Endothelial cell of umbilical vein (primary cell): ENCODE data around the gene ODAD3. TPM values are rescaled to one million over a fixed set of nuclear protein-coding genes. Genes with fewer than 3 reads are reported as not detected.

Experiments used
- BruUV-seq: library from RNA; stranded (reverse); fragments of 400-500 nt; replicated peaks from 2 replicates; lab custom pipeline; 2021; lab: Mats Ljungman, UMichigan
- CTCF ChIA-PET: fragments of 300-600, 350-600 bp; sonication (Branson Sonifier 250); formaldehyde crosslinking; loops from one replicate; lab custom pipeline; 2021; ENCODE audit warnings: antibody characterized with exemption, inconsistent platforms; lab: Charles Lee
- POLR2A ChIA-PET: fragments of 300-600, 350-600 bp; sonication (Branson Sonifier 250); formaldehyde crosslinking; loops from one replicate; lab custom pipeline; 2021; ENCODE audit warnings: antibody characterized with exemption, inconsistent platforms; lab: Charles Lee
- DNase-seq: peaks from one replicate; pipeline ENCODE4 v3.0.0-alpha.2; 2011; ENCODE audit warnings: low read depth, low spot score
- FAIRE-seq: peaks from 2 replicates; lab custom pipeline; 2011; peaks lifted over from hg19 to GRCh38; lab: Jason Lieb, UNC
- H2AFZ ChIP-seq: 2 replicates; pipeline ENCODE4 v1.6.0; 2012; ENCODE audit warnings: low read depth, low read length, control low read depth, inconsistent platforms
- H3K27ac ChIP-seq: 2 replicates; pipeline ENCODE4 v1.5.1; 2011; ENCODE audit warnings: low read depth, mild to moderate bottlenecking, control low read depth, low read length, moderate library complexity; ENCODE audit not compliant: insufficient read depth
- H3K27me3 ChIP-seq, 2 experiments: 2 replicates each; pipeline versions ENCODE4 v1.6.0 to v1.6.1; 2011; ENCODE audit warnings: low read length in 2 of 2, mixed read lengths in 1 of 2; ENCODE audit not compliant: control insufficient read depth in 2 of 2, insufficient read depth in 2 of 2
- H3K36me3 ChIP-seq, 2 experiments: 2 replicates in 1 of 2; 3 replicates in 1 of 2; pipeline ENCODE4 v1.5.1; 2011; ENCODE audit warnings: low read length in 2 of 2, mild to moderate bottlenecking in 1 of 2, moderate library complexity in 1 of 2; ENCODE audit not compliant: control insufficient read depth in 2 of 2, insufficient read depth in 2 of 2; ENCODE audit errors: extremely low read depth in 1 of 2
- H3K4me1 ChIP-seq: 3 replicates; pipeline ENCODE4 v1.5.1; 2011; ENCODE audit warnings: mild to moderate bottlenecking, low read length; ENCODE audit not compliant: control insufficient read depth, insufficient read depth; ENCODE audit errors: extremely low read depth
- H3K4me2 ChIP-seq: 2 replicates; pipeline ENCODE4 v1.6.1; 2011; ENCODE audit warnings: low read length, control low read depth, mixed read lengths; ENCODE audit not compliant: insufficient read depth
- H3K4me3 ChIP-seq, 3 experiments: fragments of 200-600 bp in 1 of 3; sonication (generic), shearing (Covaris generic) in 1 of 3; replicated peaks in 1 of 3; 2 replicates each; pipeline ENCODE4 v1.5.1; 2011 to 2016; ENCODE audit warnings: control low read depth in 3 of 3, low read length in 3 of 3, mild to moderate bottlenecking in 2 of 3, inconsistent platforms in 1 of 3, low read depth in 1 of 3, moderate library complexity in 1 of 3; ENCODE audit not compliant: insufficient read depth in 1 of 3
- H3K79me2 ChIP-seq: 2 replicates; pipeline ENCODE4 v1.6.0; 2012; ENCODE audit warnings: low read length, inconsistent platforms; ENCODE audit not compliant: control insufficient read depth, insufficient read depth
- H3K9ac ChIP-seq: replicated peaks from 2 replicates; pipeline ENCODE3; 2011; ENCODE audit warnings: low read length, control low read depth; ENCODE audit not compliant: insufficient read depth; ENCODE audit errors: extremely low read depth
- H3K9me1 ChIP-seq: replicated peaks from 3 replicates; pipeline ENCODE4 v1.6.0; 2011; ENCODE audit warnings: mild to moderate bottlenecking, low read length; ENCODE audit not compliant: control insufficient read depth, insufficient read depth; ENCODE audit errors: extremely low read depth
- H3K9me3 ChIP-seq: replicated peaks from 2 replicates; pipeline ENCODE4 v1.5.1; 2012; ENCODE audit warnings: low read length, inconsistent platforms; ENCODE audit not compliant: control insufficient read depth, insufficient read depth
- H4K20me1 ChIP-seq: replicated peaks from 2 replicates; pipeline ENCODE3; 2011; ENCODE audit warnings: mild to moderate bottlenecking, low read length; ENCODE audit not compliant: control insufficient read depth, insufficient read depth; ENCODE audit errors: extremely low read depth
- EZH2 ChIP-seq: IDR thresholded peaks from 2 replicates; pipeline ENCODE4 v1.6.1; 2012; ENCODE audit warnings: borderline replicate concordance, low read depth, mild to moderate bottlenecking, moderate library complexity, low read length, inconsistent platforms; ENCODE audit not compliant: severe bottlenecking
- FOS ChIP-seq: IDR thresholded peaks from 2 replicates; pipeline ENCODE4 v1.6.1; 2011; ENCODE audit warnings: mild to moderate bottlenecking, low read length, moderate library complexity, borderline replicate concordance; ENCODE audit not compliant: insufficient read depth
- GATA2 ChIP-seq: IDR thresholded peaks from 2 replicates; pipeline ENCODE4 v1.7.0; 2011; ENCODE audit warnings: low read depth, mild to moderate bottlenecking, moderate library complexity, mixed read lengths, low read length; ENCODE audit not compliant: insufficient read length, insufficient read depth
- JUN ChIP-seq: IDR thresholded peaks from 2 replicates; pipeline ENCODE4 v1.6.1; 2011; ENCODE audit warnings: borderline replicate concordance, low read depth; ENCODE audit not compliant: insufficient read length, insufficient read depth
- MYC ChIP-seq: IDR thresholded peaks from one replicate; pipeline ENCODE4 v1.6.1; 2011; ENCODE audit warnings: mild to moderate bottlenecking, low read depth, low read length
- POLR2A ChIP-seq: IDR thresholded peaks from 2 replicates; pipeline ENCODE4 v1.6.1; 2012; ENCODE audit warnings: low read depth, mild to moderate bottlenecking, control low read depth, low read length
- POLR2AphosphoS5 ChIP-seq: IDR thresholded peaks from 2 replicates; pipeline ENCODE4 v1.6.1; 2012; ENCODE audit warnings: low read depth, mild to moderate bottlenecking, control low read depth, low read length, moderate library complexity; ENCODE audit not compliant: insufficient read depth
- dilution Hi-C: fragments of 300-500 bp; cut with MboI; formaldehyde crosslinking; loops from one replicate; pipeline ENCODE4 v1.15.0; 2019; ENCODE audit warnings: low sequenced_read_pairs; ENCODE audit not compliant: extremely low pct_ligation_motif_present
- intact Hi-C: fragments of 100-400 bp; cut with micrococcal nuclease; formaldehyde crosslinking; loops from one replicate; pipeline ENCODE4 v1.10.0; 2022
- polyA plus RNA-seq, 4 experiments: library from polyadenylated mRNA; depleted of rRNA in 3 of 4; stranded (reverse) in 3 of 4; unstranded in 1 of 4; fragments of >200 nt; gene quantifications; 2 replicates each; pipeline versions ENCODE4 v1.2.1 to v1.2.3, GENCODE V29; 2011 to 2012; ENCODE audit warnings: missing spikeins in 1 of 4
- total RNA-seq: library from RNA; stranded (reverse); gene quantifications from 2 replicates; pipeline ENCODE4 v1.2.3, GENCODE V29; 2021
- TF ChIP-seq, protein P1 (sequence below): IDR thresholded peaks from 2 replicates; pipeline ENCODE4 v1.6.1; 2011; ENCODE audit not compliant: insufficient read depth, insufficient read length
- TF ChIP-seq, protein P2 (sequence below), 2 donors: IDR thresholded peaks; 1 replicate in 1 of 2; 2 replicates in 1 of 2; pipeline ENCODE4 v1.5.1; 2011; ENCODE audit warnings: low read length in 2 of 2, mild to moderate bottlenecking in 2 of 2, moderate library complexity in 2 of 2, control low read depth in 1 of 2, inconsistent platforms in 1 of 2, low read depth in 1 of 2; ENCODE audit not compliant: insufficient read depth in 1 of 2; ENCODE audit errors: extremely low read depth in 1 of 2

The ODAD3 gene
- total and polyA plus RNA-seq, 2 donors (not counting 3 experiments of a cell fraction or from before 2014, with no cell fraction given) = 0.14 to 0.97 TPM

DNA sequence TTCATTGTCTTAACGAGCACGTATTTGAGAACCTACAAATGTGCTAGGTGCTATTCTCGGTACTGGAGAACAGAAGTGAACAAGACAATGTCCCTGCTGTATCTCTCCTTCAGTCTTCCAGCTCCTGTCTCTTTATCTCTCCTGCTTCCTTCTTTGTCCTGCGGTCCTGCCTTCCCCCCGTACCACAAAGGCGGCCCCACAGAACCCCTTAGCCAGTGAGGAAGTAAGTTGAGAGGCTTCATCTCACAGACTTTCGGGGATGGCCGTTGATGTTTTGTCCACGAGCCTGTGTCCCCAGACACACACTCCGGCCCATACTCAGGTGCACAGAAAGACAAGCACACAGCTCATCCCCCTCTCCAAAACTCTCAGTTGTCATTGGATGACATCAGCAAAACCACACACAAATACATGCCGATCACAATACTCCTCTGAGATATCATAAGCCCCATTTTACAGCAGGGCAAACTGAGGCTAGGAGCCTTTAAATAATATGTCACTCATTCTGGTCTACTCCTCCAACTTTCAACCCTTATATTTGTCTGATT lies 61.0 kb downstream of the ODAD3 start:
- H3K27me3 ChIP-seq = no peaks in the 10 kb centered on the region
- intact Hi-C loops = loop anchor here (2.0 kb wide), 1 partner anchor 35 kb away; the partner anchor contains the start of gene RAB3D
- POLR2A ChIA-PET = interaction anchor here (1.6 kb wide), 1 partner anchor 10 kb away, joined by 4 read pairs; the partner anchor contains the start of gene EPOR
- H3K9me3 ChIP-seq = no peaks in the 10 kb centered on the region
- no peaks in the 10 kb centered on the region for H3K36me3 ChIP-seq
- peak overlapping the region in 2 of 3 experiments; percentile 56 to 57 for H3K4me3 ChIP-seq
- no TSS peak for BruUV-seq
- peak overlapping the region; percentile 89 for H3K9ac ChIP-seq
- peaks cover 3% of the 10 kb centered on the region for H3K79me2 ChIP-seq
- no peak overlapping the region for H3K27ac ChIP-seq
- H3K9me1 ChIP-seq = no peaks in the 10 kb centered on the region
- peaks cover 39% of the 10 kb centered on the region for H3K4me1 ChIP-seq
- FAIRE-seq (no peak), DNase-seq (no peak)
- CTCF ChIA-PET = interaction anchor here (1.4 to 2.8 kb wide), 6 partner anchors 10 to 108 kb away, joined by 3 to 20 read pairs (median 7); partner anchors contain the start of genes CCDC159, EPOR, ODAD3 and PRKCSH
- H4K20me1 ChIP-seq = no peaks in the 10 kb centered on the region
- peak overlapping the region; percentile 77 for H3K4me2 ChIP-seq
- no peak for TF ChIP-seq POLR2A
- TF ChIP-seq, protein P1, sequence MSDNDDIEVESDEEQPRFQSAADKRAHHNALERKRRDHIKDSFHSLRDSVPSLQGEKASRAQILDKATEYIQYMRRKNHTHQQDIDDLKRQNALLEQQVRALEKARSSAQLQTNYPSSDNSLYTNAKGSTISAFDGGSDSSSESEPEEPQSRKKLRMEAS = no peak
- no peak for TF ChIP-seq JUN
- TF ChIP-seq FOS = no peak
- TF ChIP-seq EZH2 = no peak
- no peak for TF ChIP-seq MYC
- no peak for TF ChIP-seq GATA2
- TF ChIP-seq POLR2AphosphoS5 = no peak
- TF ChIP-seq, protein P2, sequence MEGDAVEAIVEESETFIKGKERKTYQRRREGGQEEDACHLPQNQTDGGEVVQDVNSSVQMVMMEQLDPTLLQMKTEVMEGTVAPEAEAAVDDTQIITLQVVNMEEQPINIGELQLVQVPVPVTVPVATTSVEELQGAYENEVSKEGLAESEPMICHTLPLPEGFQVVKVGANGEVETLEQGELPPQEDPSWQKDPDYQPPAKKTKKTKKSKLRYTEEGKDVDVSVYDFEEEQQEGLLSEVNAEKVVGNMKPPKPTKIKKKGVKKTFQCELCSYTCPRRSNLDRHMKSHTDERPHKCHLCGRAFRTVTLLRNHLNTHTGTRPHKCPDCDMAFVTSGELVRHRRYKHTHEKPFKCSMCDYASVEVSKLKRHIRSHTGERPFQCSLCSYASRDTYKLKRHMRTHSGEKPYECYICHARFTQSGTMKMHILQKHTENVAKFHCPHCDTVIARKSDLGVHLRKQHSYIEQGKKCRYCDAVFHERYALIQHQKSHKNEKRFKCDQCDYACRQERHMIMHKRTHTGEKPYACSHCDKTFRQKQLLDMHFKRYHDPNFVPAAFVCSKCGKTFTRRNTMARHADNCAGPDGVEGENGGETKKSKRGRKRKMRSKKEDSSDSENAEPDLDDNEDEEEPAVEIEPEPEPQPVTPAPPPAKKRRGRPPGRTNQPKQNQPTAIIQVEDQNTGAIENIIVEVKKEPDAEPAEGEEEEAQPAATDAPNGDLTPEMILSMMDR (IDR thresholded peaks at IDR 0.05; ENCODE audit: extremely low read depth in 1 of 2, insufficient read depth in 1 of 2, low read depth in 1 of 2, low read length in 2 of 2) = no peak
- peak overlapping the region; percentile 16 for H2AFZ ChIP-seq
- dilution Hi-C loops = no loop called here
